H1 (cell line): ENCODE measurements around the gene NPIPA8. TPM values are rescaled to one million over a fixed set of nuclear protein-coding genes. Genes with fewer than 3 reads are reported as not detected.

Experiments used
- microRNA-seq, 2 experiments: library from miRNA; unstranded; fragments of <30 nt; microRNA quantifications; one replicate each; pipeline versions ENCODE4 to v1.2.0, GENCODE V29; 2016 to 2020; ENCODE audit warnings: borderline microRNAs expressed in 2 of 2, borderline number of aligned reads in 2 of 2, borderline replicate concordance in 1 of 2
- polyA plus RNA-seq, 7 experiments: library from polyadenylated mRNA; depleted of rRNA in 3 of 7; stranded (reverse) in 5 of 7; unstranded in 2 of 7; fragments of >200 nt in 5 of 7; fragments of 200-250 nt in 2 of 7; gene quantifications; 1 replicate in 5 of 7; 2 replicates in 1 of 7; 4 replicates in 1 of 7; pipeline versions ENCODE4 v1.2.1 to v1.2.3, GENCODE V29; 2011 to 2013; ENCODE audit warnings: missing spikeins in 2 of 7, mixed read lengths in 2 of 7
- small RNA-seq: library from polyadenylated mRNA; stranded (forward); fragments of <200 nt; extraction: miRNeasy Mini kit (QIAGEN cat#:217004); gene quantifications from one replicate; pipeline ENCODE3, GENCODE V24; 2013; ENCODE audit not compliant: insufficient read depth
- total RNA-seq: library from RNA; stranded (reverse); fragmentation: NEBNext Ultra II Directional; extraction: Animal tissue kit (Norgen Biotek cat#: 25700); gene quantifications from 2 replicates; pipeline ENCODE4 v1.2.1, GENCODE V29; 2021

The NPIPA8 gene
- total and polyA plus RNA-seq, 2 of the 8 experiments (the other 6 are each of a cell fraction or from before 2014, with no cell fraction given) = 1.1 to 13.8 TPM

Small RNA genes within 50 kb of the gene (microRNA-seq; reads per million reads assigned to microRNA genes)
- gene MIR6511A4 (0 reads per million in 2 experiments), gene MIR6770-3 (0 reads per million in 2 experiments)

Small RNA genes within 50 kb of the gene (small RNA-seq; reads per million reads assigned to genes)
- gene AC126755.6 = not detected
- gene MIR6511A4 = not detected
- gene MIR6770-3 = not detected

Other genes with a start within 250 kb of the NPIPA8 start
- gene NOMO2, start 225.4 kb upstream of the NPIPA8 start, total RNA-seq = 137 and 146 TPM in 2 replicates
- 109 and 116 TPM in 2 replicates for gene NOMO2, start 225.4 kb upstream of the NPIPA8 start, polyA plus RNA-seq (2011; rRNA removed)